Measurements from ENCODE around the gene PRSS23. TPM values are rescaled to one million over a fixed set of nuclear protein-coding genes. Genes with fewer than 3 reads are reported as not detected.
A peak's percentile ranks its signal among the peaks of the same experiment; 100 is the strongest.

The PRSS23 gene
- total and polyA plus RNA-seq, 12 donors: 3.3 to 32.9 (median 7.4) TPM

DNA sequence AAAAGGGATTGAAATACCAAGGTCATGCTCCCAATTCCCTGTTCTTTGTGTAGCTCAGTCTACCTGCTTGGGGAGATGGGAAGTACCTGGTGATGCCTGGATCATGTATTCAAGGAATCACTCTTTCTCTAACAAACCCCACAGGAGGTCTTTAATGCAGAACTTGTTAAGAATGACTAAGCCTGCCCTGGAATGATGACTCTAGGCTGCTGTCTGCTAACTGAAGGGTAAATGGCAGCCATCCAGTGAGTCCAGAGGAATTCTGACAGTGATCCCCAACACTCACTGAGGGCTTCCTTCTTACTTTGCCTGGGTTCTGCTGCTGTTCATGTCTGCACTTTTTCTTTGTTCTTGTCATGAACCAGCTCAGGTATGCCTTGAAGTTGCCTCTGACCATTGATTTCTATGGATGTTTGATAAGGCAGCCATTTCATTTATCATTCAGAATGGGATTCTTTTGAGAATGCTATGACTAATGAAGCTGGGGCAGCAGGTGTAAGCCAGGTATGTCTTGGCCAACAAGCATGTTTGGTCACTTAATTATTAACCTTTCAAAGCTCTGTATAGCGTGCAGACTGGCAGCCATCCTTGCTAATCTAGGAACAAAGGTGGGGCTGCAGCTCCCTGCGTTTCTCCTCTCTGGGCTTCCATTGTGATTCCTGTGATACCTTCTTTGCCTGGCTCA, 11.4 kb downstream of the PRSS23 start:
- Histone ChIP-seq H3K27ac (no peak overlapping the region), H3K27me3 (no peaks in the 10 kb centered on the region), H3K36me3 (peaks cover 0 to 10% (median 0%) of the 10 kb centered on the region in 9 donors), H3K4me1 (peaks cover 0 to 24% (median 2%) of the 10 kb centered on the region in 9 donors), H3K9me3 (no peaks in the 10 kb centered on the region), H3K4me3 (no peak overlapping the region)
- 98% methylated on average over 2 of the region's 2 CpGs for WGBS, 2 donors
- intact Hi-C loops (cut with DNase I): loop anchor here in 3 of 10 donors (5.0 to 10.0 kb wide), 3 partner anchors 207 to 957 kb away; partner anchors contain the start of gene CCDC83 (in 1 of the 3)
- ATAC-seq: no peak
- TF ChIP-seq, protein P1, sequence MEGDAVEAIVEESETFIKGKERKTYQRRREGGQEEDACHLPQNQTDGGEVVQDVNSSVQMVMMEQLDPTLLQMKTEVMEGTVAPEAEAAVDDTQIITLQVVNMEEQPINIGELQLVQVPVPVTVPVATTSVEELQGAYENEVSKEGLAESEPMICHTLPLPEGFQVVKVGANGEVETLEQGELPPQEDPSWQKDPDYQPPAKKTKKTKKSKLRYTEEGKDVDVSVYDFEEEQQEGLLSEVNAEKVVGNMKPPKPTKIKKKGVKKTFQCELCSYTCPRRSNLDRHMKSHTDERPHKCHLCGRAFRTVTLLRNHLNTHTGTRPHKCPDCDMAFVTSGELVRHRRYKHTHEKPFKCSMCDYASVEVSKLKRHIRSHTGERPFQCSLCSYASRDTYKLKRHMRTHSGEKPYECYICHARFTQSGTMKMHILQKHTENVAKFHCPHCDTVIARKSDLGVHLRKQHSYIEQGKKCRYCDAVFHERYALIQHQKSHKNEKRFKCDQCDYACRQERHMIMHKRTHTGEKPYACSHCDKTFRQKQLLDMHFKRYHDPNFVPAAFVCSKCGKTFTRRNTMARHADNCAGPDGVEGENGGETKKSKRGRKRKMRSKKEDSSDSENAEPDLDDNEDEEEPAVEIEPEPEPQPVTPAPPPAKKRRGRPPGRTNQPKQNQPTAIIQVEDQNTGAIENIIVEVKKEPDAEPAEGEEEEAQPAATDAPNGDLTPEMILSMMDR (IDR thresholded peaks at IDR 0.05): no peak
- no peak for DNase-seq

DNA sequence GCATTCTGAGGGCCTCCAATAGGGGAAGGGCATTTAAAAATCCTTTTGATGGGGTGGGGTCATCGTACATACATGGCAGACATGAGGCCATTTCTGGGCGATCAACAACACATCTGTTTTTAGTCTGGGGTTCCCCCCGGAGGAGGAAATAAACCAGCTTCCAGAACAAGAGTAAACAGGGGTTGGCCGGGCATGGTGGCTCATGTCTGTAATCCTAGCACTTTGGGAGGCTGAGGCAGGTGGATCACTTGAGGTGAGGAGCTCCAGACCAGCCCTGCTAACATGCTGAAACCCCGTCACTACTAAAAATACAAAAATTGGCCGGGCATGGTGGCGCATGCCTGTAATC, 12.0 kb downstream of the PRSS23 start:
- DNase-seq (no peak), ATAC-seq (no peak)
- 91 to 94% methylated on average over 7 of the region's 7 CpGs for WGBS, 2 donors
- no peaks in the 10 kb centered on the region for H3K27me3 ChIP-seq
- TF ChIP-seq, protein P1 (IDR thresholded peaks at IDR 0.05): no peak
- H3K27ac ChIP-seq: no peak overlapping the region
- peaks cover 0 to 10% (median 0%) of the 10 kb centered on the region in 9 donors for H3K36me3 ChIP-seq
- H3K4me1 ChIP-seq: peaks cover 0 to 30% (median 7%) of the 10 kb centered on the region in 9 donors
- no peaks in the 10 kb centered on the region for H3K9me3 ChIP-seq
- no peak overlapping the region for H3K4me3 ChIP-seq
- intact Hi-C loops (cut with DNase I): loop anchor here in 3 of 10 donors (5.0 to 10.0 kb wide), 3 partner anchors 207 to 957 kb away; partner anchors contain the start of gene CCDC83 (in 1 of the 3)

DNA sequence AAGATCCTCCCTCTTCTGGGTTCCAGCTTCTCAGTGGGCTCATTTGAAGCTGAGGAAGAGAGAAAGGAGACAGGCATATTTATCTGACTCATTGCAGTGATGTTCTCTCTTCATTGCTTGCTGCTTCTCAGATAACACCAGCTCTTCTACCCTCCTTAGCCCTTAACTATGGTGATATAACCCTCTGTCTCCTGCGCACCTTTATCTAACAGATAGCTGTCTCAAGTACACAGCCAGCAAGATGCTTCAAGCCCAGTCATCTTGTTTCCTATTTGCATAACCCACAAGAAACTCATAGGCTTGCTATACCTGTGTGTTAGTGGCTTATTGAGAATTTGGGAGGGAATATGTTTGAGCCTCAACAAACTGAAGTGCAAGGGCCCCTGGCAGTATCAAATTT, 12.6 kb downstream of the PRSS23 start:
- Histone ChIP-seq H3K36me3 (peaks cover 0 to 10% (median 0%) of the 10 kb centered on the region in 9 donors), H3K4me1 (peaks cover 0 to 36% (median 8%) of the 10 kb centered on the region in 9 donors), H3K4me3 (no peak overlapping the region), H3K27me3 (no peaks in the 10 kb centered on the region), H3K9me3 (no peaks in the 10 kb centered on the region), H3K27ac (no peak overlapping the region)
- TF ChIP-seq, protein P1 (IDR thresholded peaks at IDR 0.05): no peak
- 79 to 92% methylated on average over 1 of the region's 1 CpG for WGBS, 2 donors
- intact Hi-C loops (cut with DNase I): loop anchor here in 3 of 10 donors (5.0 to 10.0 kb wide), 3 partner anchors 208 to 958 kb away; partner anchors contain the start of gene CCDC83 (in 1 of the 3)
- no peak for DNase-seq
- ATAC-seq: no peak

DNA sequence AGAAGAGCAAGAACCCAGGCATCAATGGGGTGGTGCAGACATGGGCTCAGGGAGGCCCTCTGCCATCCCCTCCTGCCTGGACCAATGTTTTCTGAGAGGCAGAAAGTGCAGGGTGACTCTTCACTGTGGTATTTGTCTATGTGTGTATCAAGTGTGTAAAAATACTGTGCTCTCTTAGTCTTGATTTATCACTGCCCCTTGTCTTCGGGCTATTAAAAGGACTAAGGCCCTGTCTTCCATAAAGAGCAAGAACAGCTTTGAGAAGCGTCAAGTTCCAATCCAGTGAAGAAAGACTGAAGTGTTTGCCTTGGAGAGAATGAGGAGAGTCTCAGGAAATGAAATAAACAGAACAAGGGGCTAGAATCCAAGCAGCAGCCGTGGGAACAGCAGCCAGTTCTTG, 14.4 kb downstream of the PRSS23 start:
- H3K9me3 ChIP-seq: no peaks in the 10 kb centered on the region
- H3K36me3 ChIP-seq: no peaks in the 10 kb centered on the region
- peaks cover 0 to 44% (median 10%) of the 10 kb centered on the region in 9 donors for H3K4me1 ChIP-seq
- no peak overlapping the region for H3K4me3 ChIP-seq
- whole genome bisulfite sequencing, 2 donors: 43 to 44% methylated on average over 3 of the region's 3 CpGs
- no peaks in the 10 kb centered on the region for H3K27me3 ChIP-seq
- intact Hi-C loops (cut with DNase I): loop anchor here in 8 of 10 donors (5.0 to 10.0 kb wide), 6 partner anchors 192 to 960 kb away; partner anchors contain the start of gene CCDC83 (in 1 of the 8)
- ATAC-seq (peak in 5 of 8 donors; percentile 24 to 56 (median 37)), DNase-seq (no peak)
- peak overlapping the region in 4 of 10 donors; percentile 22 to 52 (median 25) for H3K27ac ChIP-seq
- TF ChIP-seq, protein P1 (IDR thresholded peaks at IDR 0.05): no peak
